Gastrocnemius medialis (tissue), 4 donors: ENCODE measurements around the gene PRKAR1A. TPM values are rescaled to one million over a fixed set of nuclear protein-coding genes. Genes with fewer than 3 reads are reported as not detected.

Source experiments
- ATAC-seq, 2 donors: fragments of 150-250 bp; one replicate each; pipeline ENCODE4 v1.9.1; 2016
- DNase-seq, 2 donors: peaks; one replicate each; pipeline ENCODE4 v3.0.0-alpha.2; 2019
- H3K27ac ChIP-seq, 4 donors: fragments of 200-600 bp; sonication (generic); 1 replicate in 1 of 4; 2 replicates in 3 of 4; pipeline ENCODE4 v1.5.1; 2016 to 2018; ENCODE audit warnings: mild to moderate bottlenecking in 2 of 4, moderate library complexity in 1 of 4
- H3K27me3 ChIP-seq, 3 donors: fragments of 200-600 bp; sonication (generic) in 2 of 3; 1 replicate in 1 of 3; 2 replicates in 2 of 3; pipeline versions ENCODE4 v1.5.1 to v1.6.0; 2016 to 2019; ENCODE audit warnings: mild to moderate bottlenecking in 1 of 3, moderate library complexity in 1 of 3
- H3K36me3 ChIP-seq, 2 donors: fragments of 200-600 bp; sonication (generic) in 1 of 2; one replicate each; pipeline ENCODE4 v1.5.1; 2017 to 2018
- H3K4me1 ChIP-seq, 2 donors: fragments of 200-600 bp; sonication (generic) in 1 of 2; one replicate each; pipeline ENCODE4 v1.5.1; 2016 to 2017; ENCODE audit warnings: mild to moderate bottlenecking in 2 of 2
- H3K4me3 ChIP-seq, 4 donors: fragments of 200-600 bp; sonication (generic) in 3 of 4; 1 replicate in 1 of 4; 2 replicates in 3 of 4; pipeline ENCODE4 v1.5.1; 2016 to 2019; ENCODE audit warnings: mild to moderate bottlenecking in 2 of 4
- H3K9me3 ChIP-seq, 3 donors: fragments of 200-600 bp; sonication (generic) in 2 of 3; 1 replicate in 1 of 3; 2 replicates in 2 of 3; pipeline ENCODE4 v1.5.1; 2016 to 2019
- CTCF ChIP-seq, 5 experiments: fragments of 450-650 bp in 3 of 5; fragments of 200-600 bp in 2 of 5; sonication (generic) in 2 of 5; IDR thresholded peaks in 4 of 5; conservative IDR thresholded peaks in 1 of 5; 1 replicate in 4 of 5; 2 replicates in 1 of 5; pipeline ENCODE4 v1.5.1; 2016 to 2019; ENCODE audit warnings: antibody characterized with exemption in 5 of 5, mild to moderate bottlenecking in 3 of 5, moderate library complexity in 3 of 5
- POLR2A ChIP-seq, 2 donors: fragments of 450-650 bp; IDR thresholded peaks; one replicate each; pipeline ENCODE4 v1.6.1; 2017; ENCODE audit warnings: antibody characterized with exemption in 2 of 2, mild to moderate bottlenecking in 2 of 2, moderate library complexity in 2 of 2
- in situ Hi-C, 4 donors: fragments of 200-750 bp; cut with MboI; loops; one replicate each; pipeline versions ENCODE4 v1.15.0 to v1.8.0; 2017; ENCODE audit warnings: low sequenced_read_pairs in 4 of 4
- intact Hi-C: fragments of 100-400 bp; cut with DNase I; formaldehyde crosslinking; loops from one replicate; pipeline ENCODE4 v1.15.1; 2023; ENCODE audit warnings: low total_unique reads
- total RNA-seq, 4 donors: library from RNA; depleted of rRNA; stranded (reverse); fragments of >200 nt; gene quantifications; one replicate each; pipeline versions ENCODE4 v1.1.0 to v1.2.3, GENCODE V29; 2016

Gene PRKAR1A
- total RNA-seq, 4 donors from 2014 or later = 271 to 656 (median 557) TPM

DNA sequence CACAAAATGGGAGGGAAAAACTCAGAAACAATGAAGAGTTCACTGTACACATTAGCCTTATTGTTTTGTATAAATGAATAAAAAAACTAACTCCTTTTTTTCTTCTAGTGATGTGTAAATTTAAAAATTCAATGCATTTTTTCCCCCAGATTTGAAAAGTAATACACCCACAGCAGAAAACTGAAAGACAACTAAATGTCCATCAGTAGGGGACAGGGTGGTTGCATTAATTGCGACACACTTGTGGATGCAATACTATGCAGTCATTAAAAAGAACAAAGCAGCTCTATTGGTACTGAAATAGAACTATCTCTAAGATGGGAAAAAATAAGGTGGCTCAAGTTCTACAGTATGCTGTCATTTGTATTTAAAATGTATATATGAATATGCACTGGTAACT, 41.3 kb upstream of the PRKAR1A start:
- in situ Hi-C loops = no loop called here
- no peaks in the 10 kb centered on the region for H3K36me3 ChIP-seq
- no peak overlapping the region for H3K27ac ChIP-seq
- H3K4me1 ChIP-seq = peaks cover 7% of the 10 kb centered on the region in 2 donors
- no peak for TF ChIP-seq CTCF (IDR thresholded peaks at IDR 0.05 in 4 of 5, conservative IDR thresholded peaks at IDR 0.05 in 1 of 5)
- no peak for TF ChIP-seq POLR2A (IDR thresholded peaks at IDR 0.05)
- H3K27me3 ChIP-seq = no peaks in the 10 kb centered on the region
- no peaks in the 10 kb centered on the region for H3K9me3 ChIP-seq
- intact Hi-C loops = no loop called here
- no peak overlapping the region for H3K4me3 ChIP-seq
- no peak for ATAC-seq
- DNase-seq = no peak

GRCh38 chr17:68480885-68481284, 31.3 kb upstream of the PRKAR1A start:
- Histone ChIP-seq H3K36me3 (no peaks in the 10 kb centered on the region), H3K9me3 (no peaks in the 10 kb centered on the region), H3K4me1 (no peaks in the 10 kb centered on the region), H3K27me3 (no peaks in the 10 kb centered on the region), H3K27ac (no peak overlapping the region), H3K4me3 (no peak overlapping the region)
- in situ Hi-C loops (no loop called here), intact Hi-C loops (no loop called here)
- no peak for ATAC-seq
- no peak for DNase-seq
- TF ChIP-seq POLR2A (IDR thresholded peaks at IDR 0.05) (no peak), CTCF (IDR thresholded peaks at IDR 0.05 in 4 of 5, conservative IDR thresholded peaks at IDR 0.05 in 1 of 5) (no peak)

DNA sequence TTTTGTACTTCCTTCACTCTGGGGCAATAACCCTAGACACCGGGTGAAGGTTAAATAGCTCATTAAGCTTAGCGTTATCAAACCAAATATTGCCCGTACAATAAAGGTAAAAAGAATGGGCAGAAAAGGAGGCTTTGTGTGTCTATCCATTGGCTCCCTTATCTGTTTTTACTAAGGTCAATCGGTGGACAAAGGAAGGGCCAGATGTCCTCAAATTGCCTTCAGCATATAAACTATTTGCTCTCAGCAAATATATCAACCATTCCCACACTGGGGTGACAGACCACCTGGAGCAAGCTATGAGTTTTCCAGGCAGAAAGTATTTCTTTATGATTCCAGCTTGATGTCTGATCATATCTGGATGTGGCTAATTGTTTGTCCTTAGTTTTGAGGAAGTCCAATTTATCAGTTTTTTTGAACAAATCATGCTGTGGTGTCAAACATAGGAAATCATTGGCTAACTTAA, 29.6 kb upstream of the PRKAR1A start:
- Histone ChIP-seq H3K27me3 (no peaks in the 10 kb centered on the region), H3K4me1 (no peaks in the 10 kb centered on the region), H3K9me3 (no peaks in the 10 kb centered on the region), H3K4me3 (no peak overlapping the region), H3K36me3 (no peaks in the 10 kb centered on the region), H3K27ac (no peak overlapping the region)
- ATAC-seq (no peak), DNase-seq (no peak)
- in situ Hi-C loops (no loop called here), intact Hi-C loops (no loop called here)
- TF ChIP-seq POLR2A (IDR thresholded peaks at IDR 0.05) = no peak
- TF ChIP-seq CTCF (IDR thresholded peaks at IDR 0.05 in 4 of 5, conservative IDR thresholded peaks at IDR 0.05 in 1 of 5) = no peak

- ATAC-seq (no peak), DNase-seq (no peak)
- H3K4me3 ChIP-seq = no peak overlapping the region
- peak overlapping the region in 2 of 4 donors; percentile 20 to 57 for H3K27ac ChIP-seq
- no peaks in the 10 kb centered on the region for H3K4me1 ChIP-seq
- H3K27me3 ChIP-seq = no peaks in the 10 kb centered on the region
- H3K9me3 ChIP-seq = no peaks in the 10 kb centered on the region
- H3K36me3 ChIP-seq = no peaks in the 10 kb centered on the region
- TF ChIP-seq CTCF (IDR thresholded peaks at IDR 0.05 in 4 of 5, conservative IDR thresholded peaks at IDR 0.05 in 1 of 5) = no peak
- TF ChIP-seq POLR2A (IDR thresholded peaks at IDR 0.05) = no peak
- in situ Hi-C loops = no loop called here
- intact Hi-C loops = no loop called here
These were observed 27.8 kb upstream of the PRKAR1A start for GRCh38 chr17:68484458-68484857.

DNA sequence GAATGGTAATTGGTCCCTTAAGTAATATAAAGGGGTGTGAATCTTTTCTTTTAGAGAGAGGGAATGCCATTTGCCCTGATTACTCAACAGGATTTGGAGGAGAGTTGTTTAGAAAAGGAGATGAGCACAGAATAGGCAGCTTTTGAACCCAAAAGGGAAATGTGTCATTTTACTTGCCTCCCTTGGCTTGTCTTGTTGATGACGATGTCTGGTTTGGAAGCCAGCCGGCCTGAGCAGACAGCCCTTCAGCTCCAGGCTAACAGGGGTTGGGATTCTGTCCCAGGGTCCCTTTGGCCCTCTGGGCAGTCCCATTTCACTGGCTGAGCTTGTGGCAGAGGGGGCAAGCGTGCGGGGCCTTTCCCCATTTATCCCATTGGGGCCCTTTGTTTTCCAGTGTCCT, 22.3 kb upstream of the PRKAR1A start:
- Histone ChIP-seq H3K4me1 (peaks cover 6 to 17% of the 10 kb centered on the region in 2 donors), H3K27ac (peak overlapping the region in 1 of 4 donors; percentile 62), H3K36me3 (no peaks in the 10 kb centered on the region), H3K9me3 (no peaks in the 10 kb centered on the region), H3K27me3 (no peaks in the 10 kb centered on the region), H3K4me3 (no peak overlapping the region)
- intact Hi-C loops (no loop called here), in situ Hi-C loops (no loop called here)
- ATAC-seq (peak in 1 of 2 donors; percentile 34), DNase-seq (no peak)
- TF ChIP-seq CTCF (IDR thresholded peaks at IDR 0.05 in 4 of 5, conservative IDR thresholded peaks at IDR 0.05 in 1 of 5) = no peak
